Hepatocyte (in vitro differentiated cells): ENCODE results near the gene SRMS. TPM values are rescaled to one million over a fixed set of nuclear protein-coding genes. Genes with fewer than 3 reads are reported as not detected.

Source experiments
- DNase-seq: peaks from one replicate; pipeline ENCODE4 v3.0.0-alpha.2; 2016; ENCODE audit warnings: low spot score
- H2AFZ ChIP-seq: fragments of 200-600 bp; sonication (generic); 2 replicates; pipeline ENCODE4 v1.6.0; 2016; ENCODE audit warnings: antibody characterized with exemption, mild to moderate bottlenecking
- H3K27ac ChIP-seq: fragments of 200-600 bp; sonication (generic); 2 replicates; pipeline ENCODE4 v1.5.1; 2016; ENCODE audit warnings: mild to moderate bottlenecking
- H3K27me3 ChIP-seq: fragments of 200-600 bp; sonication (generic); 2 replicates; pipeline ENCODE4 v1.6.1; 2016
- H3K36me3 ChIP-seq: fragments of 200-600 bp; sonication (generic); replicated peaks from 2 replicates; pipeline ENCODE4 v1.5.1; 2016; ENCODE audit warnings: low read depth; ENCODE audit not compliant: insufficient read depth
- H3K4me1 ChIP-seq: fragments of 200-600 bp; sonication (generic); 2 replicates; pipeline ENCODE4 v1.5.1; 2016; ENCODE audit warnings: mild to moderate bottlenecking, moderate library complexity; ENCODE audit not compliant: insufficient read depth
- H3K4me2 ChIP-seq: fragments of 200-600 bp; sonication (generic); 2 replicates; pipeline ENCODE4 v1.6.0; 2016
- H3K4me3 ChIP-seq: fragments of 200-600 bp; sonication (generic); 2 replicates; pipeline ENCODE4 v1.5.1; 2016; ENCODE audit warnings: mild to moderate bottlenecking
- H3K79me2 ChIP-seq: fragments of 200-600 bp; sonication (generic); 2 replicates; pipeline ENCODE4 v1.6.0; 2017; ENCODE audit warnings: mild to moderate bottlenecking
- H3K9me2 ChIP-seq: fragments of 200-600 bp; sonication (generic); replicated peaks from 2 replicates; pipeline ENCODE4 v1.6.0; 2017; ENCODE audit warnings: mild to moderate bottlenecking; ENCODE audit not compliant: insufficient read depth
- H3K9me3 ChIP-seq: fragments of 200-600 bp; sonication (generic); 2 replicates; pipeline ENCODE4 v1.5.1; 2016; ENCODE audit warnings: low read depth, mild to moderate bottlenecking
- H4K20me1 ChIP-seq: fragments of 200-600 bp; sonication (generic); 2 replicates; pipeline ENCODE4 v1.6.0; 2016; ENCODE audit warnings: mild to moderate bottlenecking; ENCODE audit not compliant: insufficient read depth, poor library complexity, severe bottlenecking
- CTCF ChIP-seq: fragments of 200-600 bp; sonication (generic); IDR thresholded peaks from 2 replicates; pipeline ENCODE4 v1.5.1; 2016; ENCODE audit warnings: antibody characterized with exemption, mild to moderate bottlenecking; ENCODE audit not compliant: poor library complexity
- EZH2 ChIP-seq: fragments of 200-600 bp; sonication (generic); IDR thresholded peaks from 2 replicates; pipeline ENCODE4 v1.6.1; 2016; ENCODE audit warnings: antibody characterized with exemption, mild to moderate bottlenecking, borderline replicate concordance
- EZH2phosphoT487 ChIP-seq: fragments of 200-600 bp; sonication (generic); IDR thresholded peaks from one replicate; pipeline ENCODE4 v1.6.1; 2018; ENCODE audit warnings: antibody characterized with exemption, mild to moderate bottlenecking, low read depth, moderate library complexity; ENCODE audit not compliant: unreplicated experiment, severe bottlenecking
- WGBS: methylation state at CpG from one replicate; pipeline ENCODE4 v1.1.6; 2016; ENCODE audit warnings: low lambda C conversion rate; ENCODE audit errors: missing lambda C conversion rate; 5-methylcytosine and 5-hydroxymethylcytosine counted together
- polyA plus RNA-seq: library from polyadenylated mRNA; unstranded; fragments of >200 nt; fragmentation: Nextera tagmentation; extraction: Ambion mirVana; gene quantifications from 2 replicates; pipeline ENCODE4 v1.2.1, GENCODE V29; 2016
- total RNA-seq: library from RNA; depleted of rRNA; stranded (reverse); fragments of >200 nt; gene quantifications from 2 replicates; pipeline ENCODE4 v1.2.3, GENCODE V29; 2014

SRMS gene
- total and polyA plus RNA-seq, 2 experiments from 2014 or later, result not detected

- H3K27me3 ChIP-seq, result peaks cover 24% of the 10 kb centered on the region
- no peak overlapping the region for H2AFZ ChIP-seq
- TF ChIP-seq EZH2phosphoT487, result no peak
- TF ChIP-seq EZH2, result no peak
- TF ChIP-seq CTCF, result no peak
- no peaks in the 10 kb centered on the region for H3K36me3 ChIP-seq
- no peak overlapping the region for H3K4me2 ChIP-seq
- peaks cover 8% of the 10 kb centered on the region for H3K4me1 ChIP-seq
- no peaks in the 10 kb centered on the region for H3K79me2 ChIP-seq
- DNase-seq, result no peak
- no peak overlapping the region for H3K27ac ChIP-seq
- H3K9me3 ChIP-seq, result no peaks in the 10 kb centered on the region
- no peak overlapping the region for H3K4me3 ChIP-seq
- 83% methylated on average over 8 of the region's 8 CpGs for WGBS
- no peaks in the 10 kb centered on the region for H3K9me2 ChIP-seq
- H4K20me1 ChIP-seq, result no peaks in the 10 kb centered on the region
Measured at GRCh38 chr20:63495167-63495720, 52.3 kb downstream of the SRMS start.

DNA sequence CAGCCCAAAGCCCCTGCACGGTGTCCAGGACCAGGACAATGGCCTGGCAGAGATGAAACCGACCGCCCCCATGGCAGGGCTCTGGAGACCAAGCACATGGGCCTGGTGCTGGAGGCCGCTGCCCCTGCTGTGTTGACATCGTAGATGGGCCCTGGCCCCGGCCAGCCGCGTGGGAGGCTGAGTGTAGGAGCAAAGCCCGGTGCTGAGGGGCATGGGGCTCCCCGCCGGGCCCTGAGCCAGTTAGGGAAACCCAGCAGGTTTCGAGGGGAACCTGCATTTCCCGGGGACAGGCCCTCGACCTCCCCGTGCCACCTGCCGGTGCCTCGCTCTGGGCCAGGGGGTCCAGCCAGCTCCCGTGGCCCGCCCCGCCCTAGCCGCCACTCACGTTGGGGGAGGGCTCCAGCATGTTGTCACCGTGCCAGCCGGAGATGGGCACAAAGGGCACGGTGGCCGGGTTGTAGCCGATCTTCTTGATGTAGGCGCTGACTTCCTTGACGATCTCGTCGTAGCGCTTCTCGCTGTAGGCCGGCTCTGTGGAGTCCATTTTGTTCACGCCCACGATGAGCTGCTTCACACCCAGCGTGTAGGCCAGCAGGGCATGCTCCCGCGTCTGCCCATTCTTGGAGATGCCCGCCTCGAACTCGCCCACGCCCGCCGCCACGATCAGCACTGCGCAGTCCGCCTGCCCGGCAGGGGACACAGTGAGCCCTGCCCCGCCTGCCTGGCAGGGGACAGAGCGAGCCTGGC, 53.0 kb downstream of the SRMS start:
- Histone ChIP-seq H4K20me1 (no peaks in the 10 kb centered on the region), H3K36me3 (no peaks in the 10 kb centered on the region), H3K79me2 (no peaks in the 10 kb centered on the region), H3K9me2 (no peaks in the 10 kb centered on the region), H3K27me3 (peaks cover 17% of the 10 kb centered on the region), H2AFZ (no peak overlapping the region), H3K27ac (no peak overlapping the region), H3K9me3 (no peaks in the 10 kb centered on the region), H3K4me3 (no peak overlapping the region), H3K4me2 (no peak overlapping the region), H3K4me1 (peaks cover 8% of the 10 kb centered on the region)
- DNase-seq, result no peak
- WGBS, result 94% methylated on average over 48 of the region's 51 CpGs
- no peak for TF ChIP-seq CTCF
- TF ChIP-seq EZH2phosphoT487, result no peak
- TF ChIP-seq EZH2, result no peak

GRCh38 chr20:63494084-63494419, 53.5 kb downstream of the SRMS start:
- Histone ChIP-seq H3K9me3 (no peaks in the 10 kb centered on the region), H3K4me3 (no peak overlapping the region), H3K27me3 (peaks cover 17% of the 10 kb centered on the region), H3K4me2 (no peak overlapping the region), H3K79me2 (no peaks in the 10 kb centered on the region), H3K4me1 (peaks cover 8% of the 10 kb centered on the region), H3K27ac (no peak overlapping the region), H2AFZ (no peak overlapping the region), H3K36me3 (no peaks in the 10 kb centered on the region), H3K9me2 (no peaks in the 10 kb centered on the region), H4K20me1 (no peaks in the 10 kb centered on the region)
- WGBS, result 93% methylated on average over 7 of the region's 7 CpGs
- TF ChIP-seq CTCF (no peak), EZH2 (no peak), EZH2phosphoT487 (no peak)
- no peak for DNase-seq
